GM19452 (cell line): Measurements from ENCODE around the gene OCEL1.

ENCODE experiments used
- ATAC-seq: cut with Tn5 transposase; IDR thresholded peaks from one replicate; pipeline ENCODE4 v1.9.1; 2021; ENCODE audit not compliant: unreplicated experiment

Gene OCEL1

GRCh38 chr19:17237747-17238706 is 12.0 kb downstream of the OCEL1 start:
- ATAC-seq, result no peak

- no peak for ATAC-seq
Observed at GRCh38 chr19:17240062-17240752, 14.2 kb downstream of the OCEL1 start.

GRCh38 chr19:17240826-17241399 is 14.9 kb downstream of the OCEL1 start:
- ATAC-seq, result no peak

- ATAC-seq, result no peak
Observed at GRCh38 chr19:17242431-17243208, 16.6 kb downstream of the OCEL1 start.

GRCh38 chr19:17243211-17243829 is 17.3 kb downstream of the OCEL1 start:
- ATAC-seq, result no peak

GRCh38 chr19:17243830-17244617 is 18.0 kb downstream of the OCEL1 start:
- no peak for ATAC-seq

GRCh38 chr19:17244618-17245534 is 18.9 kb downstream of the OCEL1 start:
- peak; percentile 22 for ATAC-seq

- peak; percentile 27 for ATAC-seq
Observed at GRCh38 chr19:17245535-17245984, 19.5 kb downstream of the OCEL1 start, which contains the start of gene NR2F6. TSS of gene NR2F6 (minus strand) at chr19:17245919. CDS start at chr19:17245220, 699 bp downstream.

- no peak for ATAC-seq
Observed at GRCh38 chr19:17246681-17247425, 20.8 kb downstream of the OCEL1 start.

- ATAC-seq, result no peak
Observed at GRCh38 chr19:17248011-17248776, 22.2 kb downstream of the OCEL1 start.

- ATAC-seq, result no peak
Observed at GRCh38 chr19:17249887-17250548, 24.0 kb downstream of the OCEL1 start.

- no peak for ATAC-seq
Observed at GRCh38 chr19:17254636-17255035, 28.6 kb downstream of the OCEL1 start.

GRCh38 chr19:17255150-17255621 is 29.2 kb downstream of the OCEL1 start:
- no peak for ATAC-seq

GRCh38 chr19:17256130-17256529 is 30.1 kb downstream of the OCEL1 start:
- ATAC-seq, result no peak

GRCh38 chr19:17259118-17259780 is 33.2 kb downstream of the OCEL1 start:
- no peak for ATAC-seq

GRCh38 chr19:17259934-17260333 is 33.9 kb downstream of the OCEL1 start:
- no peak for ATAC-seq
